GM12878 (cell line): ENCODE results near the gene CBLB.

Experiments
- ATF3 ChIP-seq: IDR thresholded peaks from 2 replicates; pipeline ENCODE4 v1.6.1; 2011; ENCODE audit warnings: low read depth, mild to moderate bottlenecking, low read length, moderate library complexity, borderline replicate concordance; ENCODE audit errors: extremely low read depth
- CBFB ChIP-seq: IDR thresholded peaks from 2 replicates; pipeline ENCODE4 v1.6.1; 2016; ENCODE audit warnings: antibody characterized with exemption, low read depth
- CEBPB ChIP-seq, 2 experiments: fragments of 150-350 bp in 1 of 2; IDR thresholded peaks; 2 replicates each; pipeline ENCODE4 v1.6.1; 2012 to 2014; ENCODE audit warnings: low read depth in 2 of 2, low read length in 2 of 2, borderline replicate concordance in 1 of 2, inconsistent platforms in 1 of 2
- EZH2 ChIP-seq: IDR thresholded peaks from 2 replicates; pipeline ENCODE4 v1.6.1; 2012; ENCODE audit warnings: low read depth, mild to moderate bottlenecking, control low read depth, inconsistent platforms, low read length, borderline replicate concordance; ENCODE audit not compliant: control insufficient read depth
- HDGF ChIP-seq: fragments of 450-650 bp; IDR thresholded peaks from 2 replicates; pipeline ENCODE4 v1.6.1; 2016; ENCODE audit warnings: antibody characterized with exemption
- PML ChIP-seq: IDR thresholded peaks from 2 replicates; pipeline ENCODE4 v1.6.1; 2012; ENCODE audit warnings: low read length, inconsistent platforms
- POLR2A ChIP-seq: IDR thresholded peaks from 2 replicates; pipeline ENCODE4 v1.6.1; 2011; ENCODE audit warnings: low read depth, mild to moderate bottlenecking, low read length
- TBL1XR1 ChIP-seq: IDR thresholded peaks from 2 replicates; pipeline ENCODE4 v1.6.1; 2012; ENCODE audit warnings: low read depth, low read length, improper control_type of control experiment
- TCF3 ChIP-seq: IDR thresholded peaks from 2 replicates; pipeline ENCODE4 v1.6.1; 2012; ENCODE audit warnings: low read depth, mild to moderate bottlenecking, low read length, borderline replicate concordance; ENCODE audit not compliant: insufficient read depth
- YY1 ChIP-seq: IDR thresholded peaks from 2 replicates; pipeline ENCODE4 v1.6.1; 2011; ENCODE audit warnings: low read depth, mild to moderate bottlenecking, low read length
- ZBTB33 ChIP-seq: fragments of 450-650 bp; IDR thresholded peaks from 2 replicates; pipeline ENCODE4 v1.6.1; 2017; ENCODE audit warnings: mild to moderate bottlenecking
- TF ChIP-seq, protein P1 (sequence below), 3 experiments: IDR thresholded peaks in 2 of 3; conservative IDR thresholded peaks in 1 of 3; 2 replicates each; pipeline ENCODE4 v1.5.1; 2011; ENCODE audit warnings: low read depth in 3 of 3, low read length in 3 of 3, mild to moderate bottlenecking in 3 of 3, control low read depth in 2 of 3, moderate library complexity in 2 of 3, inconsistent platforms in 1 of 3, mixed read lengths in 1 of 3; ENCODE audit not compliant: control insufficient read depth in 2 of 3, insufficient read depth in 1 of 3; ENCODE audit errors: extremely low read depth in 1 of 3

DNA sequence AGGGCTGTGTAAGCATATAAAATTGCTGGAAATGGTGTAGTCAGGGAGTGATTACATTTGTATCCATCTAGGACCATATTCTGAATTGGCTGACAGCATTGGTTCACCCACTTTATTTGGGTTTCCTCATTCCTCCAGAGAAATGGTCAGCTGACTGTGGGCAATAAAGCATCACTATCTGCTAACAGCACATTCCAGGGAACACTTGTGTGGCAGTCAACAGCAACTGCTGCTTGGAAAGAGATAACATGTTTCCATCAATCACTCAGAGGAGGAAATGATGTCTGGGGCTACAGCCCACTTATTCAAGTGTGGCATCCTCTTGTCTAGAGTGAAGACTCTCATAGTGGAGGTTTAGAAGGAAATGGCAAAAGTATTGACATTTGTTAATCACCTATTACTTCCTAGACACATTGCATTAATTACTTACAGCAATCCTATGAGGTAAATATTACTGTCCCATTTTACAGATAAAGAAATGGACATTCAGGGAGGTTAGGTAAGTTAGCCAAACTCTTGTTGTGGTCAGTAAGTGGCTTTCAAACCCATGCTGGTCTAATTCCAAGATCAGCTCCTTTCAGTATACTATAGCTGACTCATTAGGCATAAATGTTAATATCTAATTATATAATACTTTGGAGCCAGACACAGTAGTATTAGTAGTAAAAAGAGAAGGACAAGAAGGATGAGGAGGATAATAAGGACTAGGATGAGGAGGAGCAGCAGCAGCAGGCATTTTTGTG, 254.4 kb downstream of the CBLB start:
- TF ChIP-seq TCF3 = no peak
- no peak for TF ChIP-seq CBFB
- no peak for TF ChIP-seq POLR2A
- no peak for TF ChIP-seq PML
- TF ChIP-seq, protein P1, sequence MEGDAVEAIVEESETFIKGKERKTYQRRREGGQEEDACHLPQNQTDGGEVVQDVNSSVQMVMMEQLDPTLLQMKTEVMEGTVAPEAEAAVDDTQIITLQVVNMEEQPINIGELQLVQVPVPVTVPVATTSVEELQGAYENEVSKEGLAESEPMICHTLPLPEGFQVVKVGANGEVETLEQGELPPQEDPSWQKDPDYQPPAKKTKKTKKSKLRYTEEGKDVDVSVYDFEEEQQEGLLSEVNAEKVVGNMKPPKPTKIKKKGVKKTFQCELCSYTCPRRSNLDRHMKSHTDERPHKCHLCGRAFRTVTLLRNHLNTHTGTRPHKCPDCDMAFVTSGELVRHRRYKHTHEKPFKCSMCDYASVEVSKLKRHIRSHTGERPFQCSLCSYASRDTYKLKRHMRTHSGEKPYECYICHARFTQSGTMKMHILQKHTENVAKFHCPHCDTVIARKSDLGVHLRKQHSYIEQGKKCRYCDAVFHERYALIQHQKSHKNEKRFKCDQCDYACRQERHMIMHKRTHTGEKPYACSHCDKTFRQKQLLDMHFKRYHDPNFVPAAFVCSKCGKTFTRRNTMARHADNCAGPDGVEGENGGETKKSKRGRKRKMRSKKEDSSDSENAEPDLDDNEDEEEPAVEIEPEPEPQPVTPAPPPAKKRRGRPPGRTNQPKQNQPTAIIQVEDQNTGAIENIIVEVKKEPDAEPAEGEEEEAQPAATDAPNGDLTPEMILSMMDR (IDR thresholded peaks at IDR 0.05 in 2 of 3, conservative IDR thresholded peaks at IDR 0.05 in 1 of 3; ENCODE audit: control insufficient read depth in 2 of 3, extremely low read depth in 1 of 3, insufficient read depth in 1 of 3, low read depth in 3 of 3, low read length in 3 of 3) = no peak
- TF ChIP-seq ZBTB33 = no peak
- TF ChIP-seq HDGF = no peak
- TF ChIP-seq TBL1XR1 = no peak
- TF ChIP-seq EZH2 = no peak
- no peak for TF ChIP-seq YY1
- no peak for TF ChIP-seq CEBPB (IDR thresholded peaks at IDR 0.05; ENCODE audit: borderline replicate concordance in 1 of 2, low read depth in 2 of 2, low read length in 2 of 2)
- no peak for TF ChIP-seq ATF3
